ENCODE data around the gene TMEM200C. TPM values are rescaled to one million over a fixed set of nuclear protein-coding genes. Genes with fewer than 3 reads are reported as not detected.
"Not testable (repeated sequence)": the region's sequence is repeated elsewhere in the genome, so short reads cannot be mapped to it uniquely, and the experiment has no call there.

TMEM200C gene
- total RNA-seq, 1 experiment from 2014 or later, result 0.13 TPM

DNA sequence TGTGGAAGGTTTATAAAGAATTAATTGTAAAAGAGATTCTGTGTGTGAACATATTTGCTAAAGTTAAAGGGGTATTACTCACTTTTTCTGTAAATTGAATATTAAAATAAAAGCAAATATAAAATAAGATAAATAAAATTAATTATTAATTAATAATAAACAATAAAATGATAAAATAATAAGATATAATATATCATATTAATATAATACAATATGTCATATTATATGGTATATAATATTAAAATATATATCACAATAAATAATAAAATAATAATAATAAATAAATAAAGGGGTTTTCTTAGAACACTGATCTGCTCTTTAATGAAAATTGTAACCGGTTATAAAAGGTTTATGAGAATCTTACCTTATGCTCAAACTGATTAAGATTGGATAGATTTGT lies 29.8 kb downstream of the TMEM200C start:
- no peaks in the 10 kb centered on the region for H3K27me3 ChIP-seq

DNA sequence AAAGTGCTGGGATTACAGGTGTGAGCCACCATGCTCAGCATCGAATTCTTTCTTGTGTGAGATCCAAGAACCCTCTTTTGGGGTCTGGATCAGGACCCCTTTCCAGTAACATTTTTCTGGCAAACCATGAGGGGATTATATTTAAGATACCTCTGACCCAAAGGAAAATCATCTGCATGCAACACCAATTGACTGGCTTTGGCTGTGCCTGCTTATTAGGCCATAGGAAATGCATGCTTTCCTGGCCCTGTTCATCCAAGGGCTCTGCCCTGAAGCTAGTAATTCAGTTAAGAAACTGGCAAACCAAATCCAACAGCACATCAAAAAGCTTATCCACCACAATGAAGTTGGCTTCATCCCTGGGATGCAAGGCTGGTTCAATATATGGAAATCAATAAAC lies 33.2 kb downstream of the TMEM200C start:
- not testable (repeated sequence) for H3K9me3 ChIP-seq, DNase-seq, H3K27me3 ChIP-seq, H3K36me3 ChIP-seq, H3K4me3 ChIP-seq

More for the DNA sequence above, 29.8 kb downstream of the TMEM200C start:
- no peak for DNase-seq
- Histone ChIP-seq H3K9me3 (no peaks in the 10 kb centered on the region), H3K36me3 (no peaks in the 10 kb centered on the region), H3K4me3 (no peak overlapping the region)

DNA sequence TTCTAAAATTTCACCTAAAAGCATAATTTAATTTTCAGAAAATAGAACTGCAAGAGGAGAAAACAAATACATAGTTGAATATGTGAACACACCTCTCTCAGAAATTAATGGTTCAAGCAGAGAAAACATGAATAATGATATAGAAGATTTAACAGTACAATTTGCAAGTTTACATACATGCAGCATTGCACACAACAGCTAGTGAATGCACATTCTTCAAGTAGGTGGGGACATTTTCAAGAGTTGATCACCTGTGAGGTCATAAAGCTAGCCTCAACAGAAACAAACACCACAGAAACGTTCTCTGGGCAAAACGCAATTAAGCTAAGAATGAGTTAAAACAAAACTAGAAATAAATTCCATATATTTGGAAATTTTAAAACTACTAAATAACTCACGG lies 38.1 kb downstream of the TMEM200C start:
- Histone ChIP-seq H3K4me3 (no peak overlapping the region), H3K27me3 (no peaks in the 10 kb centered on the region; the same call in 1 of the 2 replicates), H3K36me3 (no peaks in the 10 kb centered on the region), H3K9me3 (no peaks in the 10 kb centered on the region)
- DNase-seq, result no peak

DNA sequence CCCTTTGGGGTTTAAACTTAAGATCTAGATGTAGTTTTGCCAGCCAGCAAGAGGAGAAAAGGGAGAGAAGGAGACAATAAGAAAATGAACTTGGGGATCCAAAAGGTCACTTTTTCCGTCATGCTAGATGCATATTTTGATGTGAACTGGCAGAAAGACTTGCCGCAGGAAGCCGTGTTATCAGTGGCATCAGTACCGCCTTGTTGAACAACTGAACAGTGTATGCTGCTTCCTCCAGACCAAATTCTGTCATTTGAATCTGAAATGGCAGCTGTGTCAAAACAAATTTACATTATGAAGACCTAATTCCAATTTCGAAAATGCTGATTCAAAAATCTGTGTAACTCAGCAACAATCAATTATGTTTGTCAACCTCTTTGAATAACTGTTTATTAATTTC lies 42.1 kb downstream of the TMEM200C start:
- DNase-seq, result no peak
- Histone ChIP-seq H3K36me3 (no peaks in the 10 kb centered on the region), H3K4me3 (no peak overlapping the region), H3K27me3 (no peaks in the 10 kb centered on the region; the same call in 1 of the 2 replicates), H3K9me3 (no peaks in the 10 kb centered on the region)

DNA sequence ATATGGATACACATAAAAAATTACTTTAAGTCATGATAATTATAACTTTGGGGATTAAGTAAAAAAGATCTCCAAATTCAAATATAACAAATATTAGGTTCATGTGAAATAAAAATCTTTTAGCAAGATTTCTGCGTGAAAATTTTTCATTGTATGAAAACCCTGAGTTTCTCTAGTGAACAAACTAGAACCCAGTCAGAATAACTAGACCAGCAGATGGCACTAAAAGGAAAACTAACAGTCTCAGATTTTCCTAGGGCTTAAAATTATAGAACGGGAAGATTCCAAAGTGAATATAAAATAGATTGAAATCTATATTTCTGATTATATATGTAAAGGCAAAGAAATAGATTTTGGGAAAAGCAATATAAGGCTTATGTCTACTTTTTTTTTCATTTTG lies 43.3 kb downstream of the TMEM200C start:
- Histone ChIP-seq H3K36me3 (no peaks in the 10 kb centered on the region), H3K4me3 (no peak overlapping the region), H3K27me3 (no peaks in the 10 kb centered on the region; the same call in 1 of the 2 replicates), H3K9me3 (no peaks in the 10 kb centered on the region)
- DNase-seq, result no peak

DNA sequence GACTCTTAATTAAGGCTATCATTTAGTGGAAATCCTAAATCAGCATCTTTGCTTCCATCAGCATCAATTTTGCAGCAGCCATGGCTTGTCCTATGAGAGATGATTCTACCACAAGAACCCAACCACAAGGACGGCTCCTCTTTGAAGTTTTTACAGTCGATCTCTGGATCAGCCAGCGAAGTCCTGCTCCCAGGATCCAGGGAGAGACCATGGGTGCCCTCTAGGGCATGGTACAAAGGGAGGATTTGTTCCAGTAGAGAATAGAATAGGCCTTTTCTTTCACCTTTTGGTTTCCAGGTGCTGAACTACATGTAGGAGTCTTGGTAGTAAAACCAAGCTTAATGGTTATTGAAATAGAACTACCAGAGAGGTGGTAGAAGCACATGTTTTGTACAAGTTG lies 52.7 kb downstream of the TMEM200C start:
- Histone ChIP-seq H3K36me3 (no peaks in the 10 kb centered on the region), H3K27me3 (no peaks in the 10 kb centered on the region), H3K9me3 (no peaks in the 10 kb centered on the region), H3K4me3 (no peak overlapping the region)
- no peak for DNase-seq

DNA sequence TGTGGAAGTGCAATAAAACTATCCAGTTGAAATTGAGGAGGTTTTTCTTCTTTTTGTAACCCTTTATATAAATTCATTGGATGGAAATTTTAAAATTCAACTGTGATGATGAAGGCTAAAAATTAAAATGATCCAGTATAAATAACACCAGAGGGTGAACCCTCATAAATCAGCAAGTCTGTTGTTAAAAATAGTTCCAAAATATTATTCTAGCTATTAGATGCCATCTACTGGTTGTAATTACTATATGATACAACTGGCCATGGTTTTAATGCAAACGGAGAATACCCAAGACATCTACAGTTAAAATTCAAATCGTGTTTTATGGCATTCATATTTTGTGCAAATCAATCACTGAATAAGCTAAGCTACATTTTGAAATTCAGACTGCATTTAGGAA lies 53.8 kb downstream of the TMEM200C start:
- Histone ChIP-seq H3K36me3 (no peaks in the 10 kb centered on the region), H3K4me3 (no peak overlapping the region), H3K27me3 (no peaks in the 10 kb centered on the region), H3K9me3 (no peaks in the 10 kb centered on the region)
- DNase-seq, result no peak

DNA sequence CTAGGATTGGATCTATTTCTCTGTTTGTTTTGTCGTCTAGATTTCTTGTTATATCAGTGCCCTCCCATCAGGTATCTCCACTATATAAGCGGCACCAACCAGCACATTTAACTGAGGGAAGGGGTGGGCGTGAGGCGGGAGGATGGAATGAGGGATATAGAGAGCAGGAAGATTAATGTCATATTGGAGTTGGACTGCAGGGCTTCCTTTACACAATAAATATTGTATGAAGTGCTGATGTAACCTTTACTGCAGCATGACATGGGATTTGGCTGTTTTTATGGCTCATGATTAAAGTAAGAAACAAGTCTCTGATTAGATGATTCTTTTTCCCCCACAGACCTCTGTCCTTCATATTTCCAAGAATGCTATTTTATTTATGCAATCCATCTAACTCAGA lies 54.8 kb downstream of the TMEM200C start:
- Histone ChIP-seq H3K4me3 (no peak overlapping the region), H3K36me3 (no peaks in the 10 kb centered on the region), H3K9me3 (no peaks in the 10 kb centered on the region), H3K27me3 (no peaks in the 10 kb centered on the region)
- DNase-seq, result no peak

DNA sequence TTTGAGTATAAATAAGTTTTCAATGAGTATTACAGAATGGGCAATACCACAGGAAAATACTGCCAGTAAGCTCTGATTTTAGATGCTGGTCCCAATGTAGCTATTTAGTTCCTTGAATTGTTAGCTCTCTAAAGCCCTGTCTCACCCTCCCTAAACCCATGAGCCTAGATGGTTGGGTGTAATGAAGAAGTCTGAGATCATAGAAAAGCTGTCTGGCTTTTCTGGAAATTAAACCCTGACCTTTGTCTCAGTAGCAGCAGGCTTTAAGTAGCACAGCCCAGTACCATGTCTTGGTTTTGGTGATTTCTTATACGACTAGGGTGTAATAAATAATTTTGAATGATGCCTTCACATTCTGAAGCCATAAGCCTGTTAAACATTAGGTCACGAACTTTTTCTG lies 55.3 kb downstream of the TMEM200C start:
- H3K9me3 ChIP-seq, result no peaks in the 10 kb centered on the region

DNA sequence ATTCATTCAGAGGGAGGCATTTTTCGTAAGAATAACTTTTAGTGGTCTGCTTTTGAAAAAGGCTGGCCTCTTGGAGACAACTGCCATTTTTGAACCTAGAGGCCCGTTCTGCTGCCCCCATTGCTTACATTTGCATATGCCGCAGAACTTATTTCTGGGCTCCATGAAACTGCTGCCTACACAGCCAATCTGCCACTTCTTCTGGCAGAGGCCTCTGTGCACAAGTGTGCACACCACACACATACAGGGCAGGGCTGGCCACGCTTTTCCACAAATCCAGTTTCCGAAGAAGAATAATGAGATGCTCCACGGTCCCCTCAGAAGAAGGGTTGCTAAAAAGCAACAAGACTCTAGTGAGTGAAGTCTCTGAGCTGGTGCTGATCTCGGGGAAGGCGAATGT lies 56.2 kb downstream of the TMEM200C start:
- DNase-seq, result no peak
- no peaks in the 10 kb centered on the region for H3K36me3 ChIP-seq
- no peaks in the 10 kb centered on the region for H3K9me3 ChIP-seq
- no peak overlapping the region for H3K4me3 ChIP-seq
- H3K27me3 ChIP-seq, result no peaks in the 10 kb centered on the region

More for the DNA sequence above, 55.3 kb downstream of the TMEM200C start:
- DNase-seq, result no peak
- Histone ChIP-seq H3K36me3 (no peaks in the 10 kb centered on the region), H3K27me3 (no peaks in the 10 kb centered on the region), H3K4me3 (no peak overlapping the region)
